Neural progenitor cell (in vitro differentiated cells): ENCODE results near the gene UNC5A.

Experiments
- CTCF ChIP-seq: fragments of 200-600 bp; sonication (generic); IDR thresholded peaks from 2 replicates; pipeline ENCODE4 v1.5.1; 2017; ENCODE audit warnings: antibody characterized with exemption, mild to moderate bottlenecking
- EZH2 ChIP-seq: fragments of 200-600 bp; sonication (generic); IDR thresholded peaks from 2 replicates; pipeline ENCODE4 v1.6.1; 2017; ENCODE audit warnings: antibody characterized with exemption, mild to moderate bottlenecking, moderate library complexity

GRCh38 chr5:176816043-176816745 lies 5.8 kb downstream of the UNC5A start:
- TF ChIP-seq CTCF = no peak
- no peak for TF ChIP-seq EZH2
